HCT116 (cell line): Measurements from ENCODE around the gene FNDC5.

ENCODE experiments used
- CBX3 ChIP-seq: IDR thresholded peaks from 2 replicates; pipeline ENCODE4 v1.6.1; 2012; ENCODE audit warnings: low read depth
- FOSL1 ChIP-seq: IDR thresholded peaks from 2 replicates; pipeline ENCODE4 v1.6.1; 2012; ENCODE audit warnings: low read depth
- POLR2A ChIP-seq: IDR thresholded peaks from 2 replicates; pipeline ENCODE4 v1.7.0; 2011; ENCODE audit warnings: borderline replicate concordance; ENCODE audit not compliant: insufficient read depth, insufficient read length; ENCODE audit errors: extremely low read depth
- TF ChIP-seq, protein P1 (sequence below), 3 experiments: fragments of 200-600 bp in 1 of 3; sonication (generic) in 1 of 3; IDR thresholded peaks in 2 of 3; conservative IDR thresholded peaks in 1 of 3; 2 replicates each; pipeline ENCODE4 v1.5.1; 2012 to 2017; ENCODE audit warnings: low read depth in 2 of 3, low read length in 2 of 3, antibody characterized with exemption in 1 of 3, borderline replicate concordance in 1 of 3, control low read depth in 1 of 3, mild to moderate bottlenecking in 1 of 3, mixed read lengths in 1 of 3, mixed run types in 1 of 3, moderate library complexity in 1 of 3; ENCODE audit not compliant: insufficient read depth in 1 of 3
- TF ChIP-seq, protein P2 (sequence below): IDR thresholded peaks from 2 replicates; pipeline ENCODE4 v1.6.1; 2012

DNA sequence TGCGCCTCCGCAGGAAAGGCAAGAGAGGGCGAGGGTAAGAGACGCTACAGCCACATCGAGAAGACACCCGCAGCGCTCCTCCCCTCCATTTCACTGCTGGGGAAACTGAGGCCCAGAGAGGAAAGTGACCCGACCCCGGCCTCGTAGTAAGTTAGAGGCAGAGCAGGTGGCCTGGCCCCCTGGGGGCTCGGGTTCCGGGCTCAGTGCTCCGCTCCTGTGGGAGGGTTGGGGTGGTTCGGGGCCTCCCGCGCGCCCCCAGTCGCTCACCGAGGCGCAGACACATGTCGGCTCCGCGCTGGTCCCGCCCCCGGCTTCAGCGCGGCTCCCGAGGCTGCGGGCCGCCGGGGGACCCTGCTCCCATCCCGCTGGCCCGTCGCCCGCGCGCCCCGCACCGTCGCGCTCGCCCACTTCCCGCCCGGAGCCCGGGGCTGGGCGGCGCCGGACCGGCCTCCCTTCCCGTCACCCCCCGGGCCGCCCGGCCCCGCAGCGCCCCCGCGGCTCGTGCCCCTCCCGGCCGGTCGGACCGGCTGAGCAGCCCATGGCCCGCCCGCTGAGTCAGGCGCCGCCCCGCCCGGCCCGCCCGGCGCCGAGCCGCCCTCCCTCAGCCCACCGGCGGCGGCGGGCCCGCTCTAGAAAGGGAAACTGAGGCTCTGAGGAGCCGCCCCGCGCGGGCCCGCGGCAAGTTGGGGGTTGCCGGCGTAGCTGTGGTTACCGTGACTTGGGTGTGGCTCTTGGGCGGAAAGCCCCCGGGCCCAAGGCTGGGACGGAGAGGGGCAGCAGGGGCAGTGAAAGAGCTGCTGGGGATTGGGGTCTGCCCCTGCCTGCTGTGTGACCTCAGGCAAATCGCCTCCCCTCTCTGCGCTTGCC lies 30.5 kb upstream of the FNDC5 start, which contains the start of gene TMEM54:
- TF ChIP-seq, protein P1, sequence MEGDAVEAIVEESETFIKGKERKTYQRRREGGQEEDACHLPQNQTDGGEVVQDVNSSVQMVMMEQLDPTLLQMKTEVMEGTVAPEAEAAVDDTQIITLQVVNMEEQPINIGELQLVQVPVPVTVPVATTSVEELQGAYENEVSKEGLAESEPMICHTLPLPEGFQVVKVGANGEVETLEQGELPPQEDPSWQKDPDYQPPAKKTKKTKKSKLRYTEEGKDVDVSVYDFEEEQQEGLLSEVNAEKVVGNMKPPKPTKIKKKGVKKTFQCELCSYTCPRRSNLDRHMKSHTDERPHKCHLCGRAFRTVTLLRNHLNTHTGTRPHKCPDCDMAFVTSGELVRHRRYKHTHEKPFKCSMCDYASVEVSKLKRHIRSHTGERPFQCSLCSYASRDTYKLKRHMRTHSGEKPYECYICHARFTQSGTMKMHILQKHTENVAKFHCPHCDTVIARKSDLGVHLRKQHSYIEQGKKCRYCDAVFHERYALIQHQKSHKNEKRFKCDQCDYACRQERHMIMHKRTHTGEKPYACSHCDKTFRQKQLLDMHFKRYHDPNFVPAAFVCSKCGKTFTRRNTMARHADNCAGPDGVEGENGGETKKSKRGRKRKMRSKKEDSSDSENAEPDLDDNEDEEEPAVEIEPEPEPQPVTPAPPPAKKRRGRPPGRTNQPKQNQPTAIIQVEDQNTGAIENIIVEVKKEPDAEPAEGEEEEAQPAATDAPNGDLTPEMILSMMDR (IDR thresholded peaks at IDR 0.05 in 2 of 3, conservative IDR thresholded peaks at IDR 0.05 in 1 of 3; ENCODE audit: borderline replicate concordance in 1 of 3, insufficient read depth in 1 of 3, low read depth in 2 of 3, low read length in 2 of 3), result no peak
- no peak for TF ChIP-seq CBX3
- TF ChIP-seq FOSL1, result no peak
- TF ChIP-seq POLR2A, result peak; percentile 18
- TF ChIP-seq, protein P2, sequence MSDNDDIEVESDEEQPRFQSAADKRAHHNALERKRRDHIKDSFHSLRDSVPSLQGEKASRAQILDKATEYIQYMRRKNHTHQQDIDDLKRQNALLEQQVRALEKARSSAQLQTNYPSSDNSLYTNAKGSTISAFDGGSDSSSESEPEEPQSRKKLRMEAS, result peak; percentile 51
